NK-92 (cell line): ENCODE measurements around the gene CMC2.

Experiments
- DNase-seq: peaks from one replicate; lab custom pipeline; 2025; ENCODE audit not compliant: unreplicated experiment; lab: John Stamatoyannopoulos, UW

CMC2 gene

GRCh38 chr16:81003064-81003463 is 3.6 kb downstream of the CMC2 start:
- DNase-seq, result no peak

DNA sequence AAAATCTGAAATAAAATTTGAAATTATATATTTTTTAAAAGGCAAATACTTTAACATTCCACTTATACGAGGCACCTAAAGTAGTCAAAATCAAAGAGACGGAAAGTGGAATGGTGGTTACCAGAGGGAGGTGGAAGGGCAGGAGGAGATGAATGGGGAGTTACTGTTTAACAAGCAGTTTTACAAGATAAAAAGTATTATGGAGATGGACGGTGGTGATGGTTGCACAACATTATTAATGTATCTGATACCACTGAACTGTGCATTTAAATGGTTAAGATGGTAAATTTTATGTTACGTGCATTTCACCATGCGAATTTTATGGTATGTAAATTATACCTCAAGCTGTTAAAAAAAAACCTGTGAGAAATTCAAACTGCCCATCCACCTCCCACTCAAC is 5.4 kb downstream of the CMC2 start:
- DNase-seq, result no peak

GRCh38 chr16:81000873-81001272 is 5.8 kb downstream of the CMC2 start:
- DNase-seq, result no peak

- DNase-seq, result no peak
These were observed 8.6 kb downstream of the CMC2 start for GRCh38 chr16:80997964-80998620.

DNA sequence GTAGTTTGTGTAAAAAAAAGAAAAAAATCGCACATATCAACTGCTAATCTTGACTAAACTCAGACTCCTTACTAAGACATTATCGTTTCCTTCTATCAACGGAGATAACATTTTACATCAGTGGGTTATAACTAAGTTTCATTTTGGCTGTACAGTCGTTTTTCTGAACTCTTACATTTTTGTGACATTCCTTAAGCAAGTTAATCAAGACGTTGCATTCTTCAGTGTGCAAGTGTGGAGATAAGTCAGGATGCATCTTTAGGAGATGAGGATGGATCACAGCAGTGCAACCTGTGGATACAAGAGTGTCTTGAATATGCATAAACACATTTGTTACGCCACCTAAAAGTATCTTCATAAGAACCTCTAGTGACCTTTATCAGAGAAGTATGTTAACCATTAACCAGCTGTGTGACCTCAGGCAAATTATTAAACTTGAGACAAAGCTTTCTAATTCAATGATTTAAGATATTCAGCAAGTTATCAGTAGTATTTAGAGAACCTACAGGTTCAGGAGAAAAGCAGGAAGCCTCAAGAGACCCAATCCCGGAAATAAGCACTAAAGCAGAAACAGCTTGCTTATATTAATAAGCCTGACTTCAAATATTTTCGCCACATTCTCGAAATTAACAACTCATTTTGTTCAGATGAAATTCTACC is 9.4 kb downstream of the CMC2 start:
- no peak for DNase-seq

DNA sequence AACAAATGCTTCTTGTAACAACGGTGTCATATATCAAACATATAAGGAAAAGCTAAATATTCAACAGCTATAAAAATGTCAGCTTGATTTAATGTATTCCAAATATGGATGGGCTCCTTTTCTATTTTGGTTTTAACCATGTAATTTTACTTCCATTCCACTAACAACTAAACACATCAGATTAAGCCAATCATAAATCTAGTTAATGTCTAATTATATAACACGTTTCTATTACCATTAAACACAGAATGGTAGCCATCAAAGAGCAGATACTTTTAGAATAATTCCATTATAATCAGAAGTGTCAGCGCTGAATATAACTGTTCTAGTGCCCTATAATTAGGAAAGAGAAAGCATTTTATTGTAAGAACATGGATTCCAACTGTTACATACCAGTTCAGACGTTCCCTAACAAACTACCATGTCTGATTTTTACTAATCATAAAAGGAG is 10.0 kb downstream of the CMC2 start:
- DNase-seq, result no peak

DNA sequence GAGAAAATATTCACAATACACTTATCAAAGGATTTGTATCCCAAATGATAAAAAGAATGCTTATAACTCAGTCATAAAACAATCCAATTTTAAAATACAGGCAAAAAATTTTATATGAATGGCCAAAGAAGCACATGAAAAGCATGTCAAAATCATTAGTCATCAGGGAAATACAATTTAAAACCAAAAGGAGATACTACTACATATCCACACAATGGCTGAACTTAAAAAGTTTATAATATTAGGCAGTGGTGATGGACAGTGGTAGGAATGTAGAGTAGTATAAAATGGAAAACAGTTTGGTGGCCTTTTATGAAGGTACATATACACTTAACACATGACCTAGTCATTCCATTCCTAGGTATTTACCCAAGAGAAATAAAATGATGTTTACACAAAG is 12.2 kb downstream of the CMC2 start:
- no peak for DNase-seq

DNA sequence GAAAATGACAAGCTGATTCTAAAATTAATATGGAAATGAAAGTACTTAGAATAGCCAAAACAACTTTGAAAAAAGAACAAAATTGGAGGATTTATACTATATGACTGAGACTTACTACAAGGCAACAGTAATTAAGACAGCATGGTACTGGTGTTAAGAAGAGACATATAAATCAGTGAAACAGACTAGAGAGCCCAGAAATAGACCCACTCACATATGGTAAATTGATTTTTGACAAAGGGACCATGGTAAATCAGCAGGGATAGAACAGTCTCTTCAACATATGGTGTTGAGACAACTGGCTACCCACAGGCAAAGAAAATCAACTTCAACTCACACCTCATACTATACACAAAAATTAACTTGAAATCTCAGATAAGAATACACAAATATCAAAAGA is 12.9 kb downstream of the CMC2 start:
- DNase-seq, result no peak

- no peak for DNase-seq
These were observed 13.4 kb downstream of the CMC2 start for GRCh38 chr16:80993307-80993706.

- no peak for DNase-seq
These were observed 13.9 kb downstream of the CMC2 start for GRCh38 chr16:80992676-80993293.

DNA sequence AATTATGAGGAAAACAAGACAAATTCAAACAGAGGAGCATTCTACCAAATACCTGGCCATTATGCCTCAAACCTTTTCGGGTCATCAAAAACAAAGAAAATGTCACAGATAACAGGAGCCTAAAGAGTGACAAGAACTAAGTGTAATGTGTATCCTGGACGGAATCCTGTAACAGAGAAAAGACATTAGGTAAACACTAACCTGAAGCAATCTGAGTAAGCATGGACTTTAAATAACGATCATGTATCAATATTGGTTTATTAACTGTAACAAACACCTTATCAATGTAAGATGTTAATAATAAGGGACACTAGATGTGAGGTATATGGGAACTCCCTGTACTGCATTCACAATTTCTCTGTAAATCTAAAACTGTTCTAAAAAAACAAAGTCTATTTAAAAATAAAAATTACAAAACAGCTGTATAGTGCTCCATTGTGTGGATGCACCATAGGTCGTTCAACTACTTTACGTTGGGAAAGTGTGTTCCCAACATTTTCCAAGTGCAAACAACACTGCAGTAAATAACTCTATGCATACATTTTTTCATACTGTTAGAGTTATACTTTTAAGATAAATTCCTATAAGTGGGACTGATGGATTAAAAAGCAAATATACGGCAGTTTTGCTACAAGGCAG is 14.8 kb downstream of the CMC2 start:
- no peak for DNase-seq

DNA sequence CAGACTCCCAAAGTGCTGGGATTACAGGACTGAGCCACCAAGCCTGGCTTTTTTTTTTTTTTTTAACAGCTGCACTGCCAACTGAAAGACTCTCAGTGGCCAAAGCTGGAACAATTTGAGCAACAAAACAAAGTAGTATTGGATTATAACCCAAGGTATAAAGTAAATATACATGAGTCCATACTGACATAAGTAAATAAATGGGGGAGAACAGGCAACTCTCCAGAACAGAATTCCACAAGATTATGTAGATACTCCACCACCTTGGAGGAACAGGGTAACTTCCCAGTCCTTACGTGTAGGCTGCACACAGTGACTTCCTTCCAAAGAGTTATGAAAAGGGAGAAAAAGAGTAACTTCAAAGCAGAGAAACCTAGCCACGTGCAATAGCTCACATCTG is 15.7 kb downstream of the CMC2 start:
- no peak for DNase-seq

DNA sequence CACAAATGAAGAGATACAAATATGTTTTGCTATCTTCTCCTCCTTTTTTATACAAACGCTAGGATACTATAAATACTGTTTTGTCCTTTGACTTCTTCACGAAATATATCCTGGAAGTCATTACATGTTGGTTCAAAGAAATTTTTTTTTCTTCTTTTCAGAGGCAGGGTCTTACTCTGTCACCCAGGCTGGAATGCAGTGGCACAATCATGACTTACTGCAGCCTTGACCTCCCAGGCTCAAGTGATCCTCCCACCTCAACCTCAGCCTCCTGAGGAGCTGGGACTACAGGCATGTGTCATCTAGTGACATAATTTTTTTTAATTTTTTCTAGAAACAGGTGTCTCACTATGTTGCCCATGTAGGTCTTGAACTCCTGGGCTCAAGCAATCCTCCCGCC is 16.1 kb downstream of the CMC2 start:
- DNase-seq, result no peak

GRCh38 chr16:80989801-80990200 is 16.9 kb downstream of the CMC2 start:
- no peak for DNase-seq

DNA sequence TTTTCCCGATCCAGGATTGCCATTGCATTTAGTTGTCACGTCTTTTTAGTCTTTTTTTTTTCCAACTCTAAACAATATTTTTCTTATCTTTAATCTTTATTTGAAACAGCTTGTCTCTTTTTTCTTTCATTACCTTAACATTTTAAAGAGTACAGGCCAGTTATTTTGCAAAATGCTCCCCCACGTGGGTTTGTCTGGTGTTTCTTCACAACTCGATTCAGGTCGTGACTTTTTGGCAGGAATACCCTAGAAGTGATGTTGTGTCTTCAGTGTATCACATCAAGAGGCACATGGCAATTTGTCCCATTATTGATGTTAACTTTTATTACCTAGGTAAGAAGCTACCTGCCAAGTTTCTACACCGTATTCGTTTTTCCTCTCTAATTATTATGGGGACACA is 17.9 kb downstream of the CMC2 start:
- DNase-seq, result no peak

- no peak for DNase-seq
These were observed 20.1 kb downstream of the CMC2 start for GRCh38 chr16:80986557-80986956.

- no peak for DNase-seq
These were observed 21.1 kb downstream of the CMC2 start for GRCh38 chr16:80985611-80986010.

- no peak for DNase-seq
These were observed 22.4 kb downstream of the CMC2 start for GRCh38 chr16:80984124-80984892.

GRCh38 chr16:80982646-80983045 is 24.0 kb downstream of the CMC2 start:
- DNase-seq, result no peak

DNA sequence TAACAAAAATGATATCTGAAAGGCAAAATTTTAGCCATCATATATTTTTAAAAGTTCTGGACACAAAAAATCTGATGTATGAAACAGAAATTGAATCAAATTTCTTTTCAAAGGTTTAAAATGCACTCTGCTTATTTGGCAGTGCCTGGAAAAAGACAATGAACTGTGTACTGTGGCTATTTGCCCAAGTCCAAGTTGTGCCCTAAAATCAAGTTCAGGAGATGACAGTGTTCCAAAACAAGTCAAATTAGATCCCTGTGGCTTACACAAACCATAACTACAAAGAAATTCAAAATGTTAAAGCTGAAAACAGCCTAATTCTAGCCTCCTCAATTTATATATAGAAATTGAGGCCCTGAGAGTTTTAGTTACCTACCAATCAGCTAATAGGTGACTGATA is 25.6 kb downstream of the CMC2 start:
- DNase-seq, result no peak

GRCh38 chr16:80976946-80977345 is 29.7 kb downstream of the CMC2 start:
- no peak for DNase-seq
